Memory B cell (primary cell): ENCODE measurements around the gene UGT1A4.

Experiments
- ATAC-seq: fragments of 150-1000 bp; cut with Tn5 transposase; 2 replicates; pipeline ENCODE4 v1.10.0; 2021; ENCODE audit warnings: low read depth, mild to moderate bottlenecking, moderate library complexity
- DNase-seq, 2 donors: peaks; one replicate each; pipeline ENCODE4 v3.0.0; 2022; ENCODE audit warnings: low spot score in 2 of 2
- H3K27ac Mint-ChIP-seq: one replicate; pipeline ENCODE4 v1.8.0; 2022; ENCODE audit warnings: mild to moderate bottlenecking, moderate library complexity, mixed read lengths
- H3K27me3 Mint-ChIP-seq: one replicate; pipeline ENCODE4 v1.8.0; 2022; ENCODE audit warnings: mixed read lengths
- H3K36me3 Mint-ChIP-seq: one replicate; pipeline ENCODE4 v1.8.0; 2022; ENCODE audit warnings: mild to moderate bottlenecking, mixed read lengths
- H3K4me1 Mint-ChIP-seq: one replicate; pipeline ENCODE4 v1.8.0; 2022; ENCODE audit warnings: mixed read lengths
- H3K4me3 Mint-ChIP-seq: one replicate; pipeline ENCODE4 v1.8.0; 2022; ENCODE audit warnings: mild to moderate bottlenecking, moderate library complexity, mixed read lengths
- H3K9me3 Mint-ChIP-seq: one replicate; pipeline ENCODE4 v1.8.0; 2022; ENCODE audit warnings: mixed read lengths

UGT1A4 gene

DNA sequence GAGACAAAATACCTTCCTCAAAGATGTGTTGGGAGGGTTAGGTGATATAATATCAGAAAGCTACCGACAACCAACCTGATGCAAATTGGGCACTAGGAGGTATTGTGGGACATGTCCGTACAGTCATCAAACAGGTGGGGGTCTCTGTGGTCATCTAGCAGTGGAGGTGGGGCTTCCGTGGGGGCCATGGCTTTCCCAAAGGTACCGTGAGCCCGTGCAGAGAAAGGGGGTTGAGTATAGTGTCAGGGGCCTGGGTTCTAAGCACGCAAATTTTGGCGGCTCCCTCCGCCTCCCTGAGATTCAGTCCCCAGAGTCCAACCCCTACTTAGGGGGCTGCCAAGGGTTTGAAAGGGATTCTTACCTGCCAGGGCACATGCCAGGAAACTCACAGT is 103.2 kb downstream of the UGT1A4 start:
- Mint-ChIP-seq H3K27ac (no peak overlapping the region), H3K4me1 (no peaks in the 10 kb centered on the region), H3K27me3 (peaks cover 12% of the 10 kb centered on the region), H3K4me3 (no peak overlapping the region), H3K36me3 (no peaks in the 10 kb centered on the region), H3K9me3 (peaks cover under 1% of the 10 kb centered on the region)
- no peak for ATAC-seq
- no peak for DNase-seq

DNA sequence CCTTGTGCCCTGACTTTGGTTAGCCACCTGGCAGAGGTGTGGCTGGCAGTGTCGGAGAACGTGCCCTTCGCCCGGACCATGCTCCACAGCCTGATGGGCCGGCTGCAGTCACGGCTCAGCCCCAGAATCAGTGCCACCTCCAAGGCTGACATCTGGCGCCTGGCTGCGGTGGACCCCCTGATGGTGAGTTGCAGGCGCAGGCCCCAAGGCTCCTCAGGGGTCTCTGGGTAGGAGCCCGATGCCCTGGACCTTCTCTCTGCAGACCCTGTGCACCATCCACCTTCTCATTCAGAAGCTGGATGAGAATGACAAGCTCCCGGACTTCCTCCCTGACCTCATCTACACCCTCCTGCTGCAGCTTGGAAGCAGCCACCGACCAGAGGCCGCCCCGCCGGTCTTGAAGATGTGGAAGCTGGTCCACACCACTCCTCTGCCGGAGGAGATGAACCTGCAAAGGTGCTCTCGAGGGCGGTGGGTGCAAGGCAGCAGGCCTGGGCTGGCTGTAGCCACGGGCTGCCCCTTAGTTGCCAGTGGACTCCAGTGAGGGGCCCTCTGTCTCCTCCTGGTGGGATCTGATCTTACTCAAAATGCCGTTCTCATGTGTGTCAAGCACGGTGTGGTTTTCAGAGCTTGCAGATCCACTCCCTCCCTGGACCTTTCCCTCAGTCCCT is 103.7 kb downstream of the UGT1A4 start:
- Mint-ChIP-seq H3K27me3 (peaks cover 13% of the 10 kb centered on the region), H3K4me3 (no peak overlapping the region), H3K4me1 (peaks cover 2% of the 10 kb centered on the region), H3K27ac (no peak overlapping the region), H3K9me3 (peaks cover 2% of the 10 kb centered on the region), H3K36me3 (no peaks in the 10 kb centered on the region)
- ATAC-seq (no peak), DNase-seq (no peak)
